Measurements from ENCODE around the gene ADPRM.

DNA sequence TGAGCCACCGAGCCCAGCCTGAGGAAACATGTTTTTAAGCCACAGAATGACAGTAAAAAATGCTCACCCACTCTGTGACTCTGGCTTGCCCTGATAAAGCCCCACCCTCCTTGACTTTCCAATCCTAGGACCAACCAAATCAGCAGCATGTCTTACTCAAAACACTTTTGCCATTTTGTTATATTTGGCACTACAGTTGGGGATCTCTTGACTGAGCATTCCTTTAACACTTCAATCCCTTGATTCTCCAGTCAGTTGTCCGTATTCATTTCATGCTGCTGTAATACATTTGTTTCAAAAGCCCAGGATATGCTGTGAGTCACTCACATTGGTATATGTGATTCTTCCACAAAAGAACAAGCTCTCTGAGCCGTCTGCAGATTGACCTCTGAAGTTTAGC is 48.4 kb upstream of the ADPRM start:
- TF ChIP-seq EZH2 (IDR thresholded peaks at IDR 0.05) (no peak), EZH2phosphoT487 (IDR thresholded peaks at IDR 0.05) (no peak)
- TF ChIP-seq, protein P1, sequence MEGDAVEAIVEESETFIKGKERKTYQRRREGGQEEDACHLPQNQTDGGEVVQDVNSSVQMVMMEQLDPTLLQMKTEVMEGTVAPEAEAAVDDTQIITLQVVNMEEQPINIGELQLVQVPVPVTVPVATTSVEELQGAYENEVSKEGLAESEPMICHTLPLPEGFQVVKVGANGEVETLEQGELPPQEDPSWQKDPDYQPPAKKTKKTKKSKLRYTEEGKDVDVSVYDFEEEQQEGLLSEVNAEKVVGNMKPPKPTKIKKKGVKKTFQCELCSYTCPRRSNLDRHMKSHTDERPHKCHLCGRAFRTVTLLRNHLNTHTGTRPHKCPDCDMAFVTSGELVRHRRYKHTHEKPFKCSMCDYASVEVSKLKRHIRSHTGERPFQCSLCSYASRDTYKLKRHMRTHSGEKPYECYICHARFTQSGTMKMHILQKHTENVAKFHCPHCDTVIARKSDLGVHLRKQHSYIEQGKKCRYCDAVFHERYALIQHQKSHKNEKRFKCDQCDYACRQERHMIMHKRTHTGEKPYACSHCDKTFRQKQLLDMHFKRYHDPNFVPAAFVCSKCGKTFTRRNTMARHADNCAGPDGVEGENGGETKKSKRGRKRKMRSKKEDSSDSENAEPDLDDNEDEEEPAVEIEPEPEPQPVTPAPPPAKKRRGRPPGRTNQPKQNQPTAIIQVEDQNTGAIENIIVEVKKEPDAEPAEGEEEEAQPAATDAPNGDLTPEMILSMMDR (IDR thresholded peaks at IDR 0.05): no peak

All from neural progenitor cell (in vitro differentiated cells).